Trophoblast cell (in vitro differentiated cells and primary cell): ENCODE measurements around the gene CACNA1B.

Source experiments
- DNase-seq, 2 donors: peaks; one replicate each; pipeline ENCODE4 v3.0.0-alpha.2; 2016
- H2AFZ ChIP-seq: 2 replicates; pipeline ENCODE4 v1.6.1; 2013; ENCODE audit warnings: low read length, moderate library complexity, mild to moderate bottlenecking; ENCODE audit not compliant: insufficient read depth, poor library complexity
- H2AK5ac ChIP-seq: 2 replicates; pipeline ENCODE4 v1.6.1; 2013; ENCODE audit warnings: mild to moderate bottlenecking, low read length
- H2BK120ac ChIP-seq: 2 replicates; pipeline ENCODE4 v1.6.1; 2013; ENCODE audit warnings: low read length, mild to moderate bottlenecking, moderate library complexity; ENCODE audit not compliant: insufficient read depth, poor library complexity
- H2BK12ac ChIP-seq: 2 replicates; pipeline ENCODE4 v1.6.1; 2013; ENCODE audit warnings: mild to moderate bottlenecking, low read length, moderate library complexity
- H2BK5ac ChIP-seq: 2 replicates; pipeline ENCODE4 v1.6.1; 2013; ENCODE audit warnings: low read length, low read depth, moderate library complexity, mild to moderate bottlenecking; ENCODE audit not compliant: poor library complexity
- H3K14ac ChIP-seq: 2 replicates; pipeline ENCODE4 v1.6.1; 2013; ENCODE audit warnings: mild to moderate bottlenecking, low read length
- H3K18ac ChIP-seq: 2 replicates; pipeline ENCODE4 v1.6.1; 2013; ENCODE audit warnings: mild to moderate bottlenecking, low read length
- H3K23ac ChIP-seq: 2 replicates; pipeline ENCODE4 v1.6.1; 2013; ENCODE audit warnings: low read length
- H3K27ac ChIP-seq: 2 replicates; pipeline ENCODE4 v1.5.1; 2013; ENCODE audit warnings: low read depth, mild to moderate bottlenecking, inconsistent platforms, low read length, moderate library complexity
- H3K27me3 ChIP-seq: 2 replicates; pipeline ENCODE4 v1.6.1; 2013; ENCODE audit warnings: inconsistent platforms, mild to moderate bottlenecking, low read length, moderate library complexity; ENCODE audit not compliant: insufficient read depth
- H3K36me3 ChIP-seq, 2 experiments: 1 replicate in 1 of 2; 2 replicates in 1 of 2; pipeline ENCODE4 v1.6.1; 2013; ENCODE audit warnings: low read length in 2 of 2, mild to moderate bottlenecking in 2 of 2, moderate library complexity in 1 of 2; ENCODE audit not compliant: insufficient read depth in 2 of 2, control insufficient read depth in 1 of 2
- H3K4ac ChIP-seq: 2 replicates; pipeline ENCODE4 v1.6.1; 2013; ENCODE audit warnings: low read depth, mild to moderate bottlenecking, low read length, moderate library complexity
- H3K4me1 ChIP-seq, 2 experiments: 1 replicate in 1 of 2; 2 replicates in 1 of 2; pipeline ENCODE4 v1.6.1; 2013; ENCODE audit warnings: low read length in 2 of 2, mild to moderate bottlenecking in 2 of 2, moderate library complexity in 1 of 2; ENCODE audit not compliant: insufficient read depth in 2 of 2, control insufficient read depth in 1 of 2
- H3K4me2 ChIP-seq: 2 replicates; pipeline ENCODE4 v1.6.1; 2013; ENCODE audit warnings: inconsistent platforms, mild to moderate bottlenecking, low read length, moderate library complexity
- H3K4me3 ChIP-seq: 2 replicates; pipeline ENCODE4 v1.5.1; 2013; ENCODE audit warnings: mild to moderate bottlenecking, low read depth, low read length, inconsistent platforms
- H3K79me1 ChIP-seq: one replicate; pipeline ENCODE4 v1.6.1; 2013; ENCODE audit warnings: low read length
- H3K79me2 ChIP-seq: 2 replicates; pipeline ENCODE4 v1.6.1; 2013; ENCODE audit warnings: low read length, mild to moderate bottlenecking; ENCODE audit not compliant: control insufficient read depth, insufficient read depth, poor library complexity
- H3K9ac ChIP-seq: 2 replicates; pipeline ENCODE4 v1.6.1; 2013; ENCODE audit warnings: mild to moderate bottlenecking, low read length
- H3K9me3 ChIP-seq: 2 replicates; pipeline ENCODE4 v1.6.1; 2013; ENCODE audit warnings: low read depth, mild to moderate bottlenecking, control low read depth, inconsistent platforms, low read length; ENCODE audit not compliant: insufficient read depth
- H4K12ac ChIP-seq: 2 replicates; pipeline ENCODE4 v1.6.1; 2013; ENCODE audit warnings: low read depth, mild to moderate bottlenecking, low read length, moderate library complexity
- H4K8ac ChIP-seq: 2 replicates; pipeline ENCODE4 v1.6.1; 2013; ENCODE audit warnings: low read depth, mild to moderate bottlenecking, low read length, moderate library complexity
- H4K91ac ChIP-seq: one replicate; pipeline ENCODE4 v1.6.1; 2013; ENCODE audit warnings: low read depth, mild to moderate bottlenecking, low read length, moderate library complexity
- WGBS: extraction: QIAGEN DNeasy Blood & Tissue Kit; methylation state at CpG from one replicate; pipeline ENCODE4 v1.1.7; 2013; ENCODE audit warnings: missing lambda C conversion rate; ENCODE audit not compliant: insufficient read length, insufficient coverage; ENCODE audit errors: extremely low coverage; 5-methylcytosine and 5-hydroxymethylcytosine counted together

CACNA1B gene

GRCh38 chr9:138102246-138103051, 224.9 kb downstream of the CACNA1B start:
- no peak overlapping the region for H3K4me2 ChIP-seq
- no peak for DNase-seq
- H4K8ac ChIP-seq: no peak overlapping the region
- H3K23ac ChIP-seq: no peak overlapping the region
- no peaks in the 10 kb centered on the region for H3K4me1 ChIP-seq
- no peak overlapping the region for H2BK120ac ChIP-seq
- no peaks in the 10 kb centered on the region for H3K79me2 ChIP-seq
- no peaks in the 10 kb centered on the region for H3K79me1 ChIP-seq
- no CpG with 5 or more reads among the region's 23 CpGs for WGBS
- H2AFZ ChIP-seq: no peak overlapping the region
- H3K27ac ChIP-seq: no peak overlapping the region
- H3K4me3 ChIP-seq: no peak overlapping the region
- no peaks in the 10 kb centered on the region for H3K36me3 ChIP-seq
- no peak overlapping the region for H3K14ac ChIP-seq
- no peak overlapping the region for H3K4ac ChIP-seq
- no peak overlapping the region for H3K18ac ChIP-seq
- H2AK5ac ChIP-seq: no peak overlapping the region
- H3K9ac ChIP-seq: no peak overlapping the region
- no peak overlapping the region for H2BK12ac ChIP-seq
- peaks cover 65% of the 10 kb centered on the region for H3K9me3 ChIP-seq
- no peak overlapping the region for H4K91ac ChIP-seq
- no peak overlapping the region for H2BK5ac ChIP-seq
- no peaks in the 10 kb centered on the region for H3K27me3 ChIP-seq
- H4K12ac ChIP-seq: no peak overlapping the region

GRCh38 chr9:138103111-138103848, 225.7 kb downstream of the CACNA1B start:
- no peak overlapping the region for H3K14ac ChIP-seq
- no peak overlapping the region for H3K9ac ChIP-seq
- no peak overlapping the region for H4K91ac ChIP-seq
- H3K27ac ChIP-seq: no peak overlapping the region
- no peak overlapping the region for H3K4me3 ChIP-seq
- no peak overlapping the region for H2BK5ac ChIP-seq
- no peaks in the 10 kb centered on the region for H3K4me1 ChIP-seq
- no peaks in the 10 kb centered on the region for H3K79me2 ChIP-seq
- WGBS: no CpG with 5 or more reads among the region's 6 CpGs
- H3K9me3 ChIP-seq: peaks cover 60% of the 10 kb centered on the region
- no peak overlapping the region for H2BK120ac ChIP-seq
- no peaks in the 10 kb centered on the region for H3K36me3 ChIP-seq
- H3K4me2 ChIP-seq: no peak overlapping the region
- no peak overlapping the region for H2BK12ac ChIP-seq
- no peaks in the 10 kb centered on the region for H3K27me3 ChIP-seq
- no peak overlapping the region for H2AFZ ChIP-seq
- H4K12ac ChIP-seq: no peak overlapping the region
- H4K8ac ChIP-seq: no peak overlapping the region
- H3K4ac ChIP-seq: no peak overlapping the region
- H3K79me1 ChIP-seq: no peaks in the 10 kb centered on the region
- no peak overlapping the region for H2AK5ac ChIP-seq
- H3K18ac ChIP-seq: no peak overlapping the region
- DNase-seq: no peak
- no peak overlapping the region for H3K23ac ChIP-seq

GRCh38 chr9:138103849-138104206, 226.2 kb downstream of the CACNA1B start:
- H2AK5ac ChIP-seq: no peak overlapping the region
- no peak overlapping the region for H3K14ac ChIP-seq
- H3K9me3 ChIP-seq: peaks cover 56% of the 10 kb centered on the region
- H4K12ac ChIP-seq: no peak overlapping the region
- no peaks in the 10 kb centered on the region for H3K79me1 ChIP-seq
- H3K18ac ChIP-seq: no peak overlapping the region
- no peak for DNase-seq
- WGBS: no CpG with 5 or more reads among the region's 3 CpGs
- H3K4ac ChIP-seq: no peak overlapping the region
- no peak overlapping the region for H4K91ac ChIP-seq
- no peak overlapping the region for H3K27ac ChIP-seq
- H2BK5ac ChIP-seq: no peak overlapping the region
- H3K36me3 ChIP-seq: no peaks in the 10 kb centered on the region
- H3K27me3 ChIP-seq: no peaks in the 10 kb centered on the region
- H2AFZ ChIP-seq: no peak overlapping the region
- no peak overlapping the region for H2BK12ac ChIP-seq
- no peak overlapping the region for H3K4me3 ChIP-seq
- H3K4me2 ChIP-seq: no peak overlapping the region
- H4K8ac ChIP-seq: no peak overlapping the region
- H3K9ac ChIP-seq: no peak overlapping the region
- H2BK120ac ChIP-seq: no peak overlapping the region
- H3K4me1 ChIP-seq: no peaks in the 10 kb centered on the region
- H3K79me2 ChIP-seq: no peaks in the 10 kb centered on the region
- no peak overlapping the region for H3K23ac ChIP-seq

GRCh38 chr9:138104251-138105122, 226.9 kb downstream of the CACNA1B start:
- Histone ChIP-seq H2AK5ac (no peak overlapping the region), H3K9me3 (peaks cover 51% of the 10 kb centered on the region), H3K18ac (no peak overlapping the region), H3K27me3 (no peaks in the 10 kb centered on the region), H3K36me3 (no peaks in the 10 kb centered on the region), H3K4me2 (no peak overlapping the region), H3K4me3 (no peak overlapping the region), H2BK12ac (no peak overlapping the region), H3K79me1 (no peaks in the 10 kb centered on the region), H3K27ac (no peak overlapping the region), H4K91ac (no peak overlapping the region), H2AFZ (no peak overlapping the region), H3K79me2 (no peaks in the 10 kb centered on the region), H4K12ac (no peak overlapping the region), H3K9ac (no peak overlapping the region), H2BK5ac (no peak overlapping the region), H4K8ac (no peak overlapping the region), H3K4ac (no peak overlapping the region), H3K23ac (no peak overlapping the region), H3K14ac (no peak overlapping the region), H2BK120ac (no peak overlapping the region), H3K4me1 (no peaks in the 10 kb centered on the region)
- no CpG with 5 or more reads among the region's 14 CpGs for WGBS
- DNase-seq: no peak
